ENCODE measurements around the gene CDK4.
"Not testable (repeated sequence)": the region's sequence is repeated elsewhere in the genome, so short reads cannot be mapped to it uniquely, and the experiment has no call there.

Gene CDK4

DNA sequence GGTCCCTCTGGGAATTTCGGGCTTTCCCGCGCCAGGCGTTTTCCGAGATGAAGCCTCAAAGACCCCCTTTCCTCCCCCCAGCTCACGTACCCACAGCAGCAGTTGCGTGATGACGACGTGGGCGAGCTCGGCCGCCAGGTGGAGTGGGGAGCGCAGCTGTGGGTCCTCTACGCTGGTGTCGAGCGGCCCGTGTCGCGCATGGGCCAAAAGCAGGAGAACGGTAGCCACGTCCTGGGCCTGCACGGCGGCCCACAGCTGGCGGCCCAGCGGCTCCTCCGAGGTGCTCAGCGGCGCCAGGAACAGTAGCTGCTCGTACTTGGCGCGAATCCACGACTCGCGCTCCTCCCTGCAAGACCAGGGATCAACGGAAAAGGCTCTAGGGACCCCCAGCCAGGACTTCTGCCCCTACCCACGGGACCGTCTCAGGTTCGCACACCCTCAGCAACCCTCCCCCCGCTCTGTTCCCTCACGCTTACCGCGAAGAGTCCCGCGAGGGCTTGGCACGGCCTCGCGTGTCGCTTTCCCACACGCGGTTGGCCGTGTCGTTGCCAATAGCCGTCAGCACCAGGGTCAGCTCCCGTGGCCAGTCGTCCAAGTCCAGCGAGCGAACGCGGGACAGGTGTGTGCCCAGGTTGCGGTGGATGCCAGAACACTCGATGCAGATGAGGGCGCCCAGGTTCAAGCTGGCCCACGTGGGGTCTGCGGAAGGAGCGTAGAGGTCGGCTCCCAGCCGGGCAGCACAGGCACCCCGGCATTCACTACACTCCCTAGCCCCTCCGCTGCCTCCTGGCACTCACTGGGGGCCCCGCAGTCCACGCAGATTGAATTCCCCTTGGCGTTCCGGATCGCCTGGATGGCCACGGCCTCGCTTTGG lies 25.0 kb downstream of the CDK4 start:
- in situ Hi-C loops (cut with MboI; ENCODE audit: low sequenced_read_pairs), result no loop called here

DNA sequence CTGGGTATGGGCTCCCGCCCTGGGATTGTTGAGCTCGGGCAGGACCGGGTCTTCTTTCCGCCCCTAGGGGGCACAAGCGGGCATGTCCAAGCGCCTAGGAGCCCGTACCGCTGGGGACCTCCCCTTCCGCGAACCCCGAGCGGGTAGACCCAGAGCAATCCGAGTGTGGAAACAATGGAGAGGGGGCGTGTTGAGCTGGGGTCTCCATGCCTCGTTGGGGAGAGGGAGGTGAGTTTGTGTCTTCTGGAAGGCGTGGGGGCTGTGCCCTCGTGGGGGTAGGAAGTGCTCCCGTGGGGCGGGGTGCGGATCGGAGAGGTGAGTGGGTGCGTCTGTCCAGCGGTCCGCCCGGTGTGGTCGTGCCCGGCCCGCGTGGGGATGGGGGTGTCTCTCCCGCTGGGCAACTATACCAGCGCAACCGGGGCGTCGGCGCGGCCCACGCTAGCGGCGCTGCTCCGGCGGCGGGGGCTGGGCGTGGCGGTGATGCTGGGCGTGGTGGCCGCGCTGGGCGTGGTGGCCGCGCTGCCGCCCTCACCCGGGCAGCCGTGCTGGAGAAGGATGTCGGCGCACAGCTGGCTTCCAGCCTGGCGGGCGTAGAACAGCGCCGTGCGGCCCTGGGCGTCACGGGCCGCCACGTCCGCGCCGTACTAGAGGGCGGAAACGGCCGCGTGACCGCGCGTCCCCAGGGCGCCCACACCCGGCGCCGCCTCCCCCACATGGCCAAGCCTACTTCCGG lies 25.8 kb downstream of the CDK4 start:
- in situ Hi-C loops (cut with MboI; ENCODE audit: low sequenced_read_pairs), result no loop called here

- in situ Hi-C loops (cut with MboI; ENCODE audit: low sequenced_read_pairs), result no loop called here
Measured at GRCh38 chr12:57725851-57726150, 26.3 kb downstream of the CDK4 start.

DNA sequence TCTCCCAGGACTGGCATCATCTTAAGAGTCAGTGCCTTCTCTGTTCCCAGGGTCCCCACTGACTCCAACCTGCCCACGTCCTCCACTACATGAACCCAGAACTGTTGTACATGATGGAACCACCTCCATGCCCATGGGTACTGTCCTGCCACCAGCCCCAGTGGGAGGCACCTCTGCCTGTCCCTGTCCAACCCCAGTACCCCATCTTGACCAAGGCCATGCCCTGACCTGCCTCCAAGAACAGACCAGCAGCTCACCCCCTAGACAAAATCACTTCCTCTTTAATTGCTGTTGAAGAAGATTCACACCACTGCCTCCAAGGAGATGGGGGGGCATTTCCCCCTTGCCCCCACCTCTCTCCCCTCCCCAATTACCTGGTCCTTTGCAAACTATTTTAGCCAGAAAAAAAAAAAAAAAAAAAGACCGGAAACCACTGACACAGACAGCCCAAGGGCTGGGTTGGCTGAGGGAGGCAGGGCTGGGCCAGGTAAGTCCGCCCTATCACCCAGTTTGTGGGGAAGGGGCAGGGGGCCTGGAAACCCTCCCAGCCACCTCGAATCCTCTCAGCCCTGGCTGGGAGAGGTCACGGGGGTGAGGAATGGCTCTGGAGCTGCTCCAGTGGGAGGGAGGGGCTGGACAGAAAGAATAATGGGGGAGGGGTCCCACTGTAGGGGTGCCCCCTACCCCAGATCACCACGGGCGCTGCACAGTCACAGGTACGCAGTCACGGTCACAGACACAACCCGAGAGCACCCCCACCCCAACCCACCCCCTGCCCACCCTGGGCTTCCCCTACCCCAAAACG lies 27.0 kb downstream of the CDK4 start:
- in situ Hi-C loops (cut with MboI; ENCODE audit: low sequenced_read_pairs), result no loop called here

DNA sequence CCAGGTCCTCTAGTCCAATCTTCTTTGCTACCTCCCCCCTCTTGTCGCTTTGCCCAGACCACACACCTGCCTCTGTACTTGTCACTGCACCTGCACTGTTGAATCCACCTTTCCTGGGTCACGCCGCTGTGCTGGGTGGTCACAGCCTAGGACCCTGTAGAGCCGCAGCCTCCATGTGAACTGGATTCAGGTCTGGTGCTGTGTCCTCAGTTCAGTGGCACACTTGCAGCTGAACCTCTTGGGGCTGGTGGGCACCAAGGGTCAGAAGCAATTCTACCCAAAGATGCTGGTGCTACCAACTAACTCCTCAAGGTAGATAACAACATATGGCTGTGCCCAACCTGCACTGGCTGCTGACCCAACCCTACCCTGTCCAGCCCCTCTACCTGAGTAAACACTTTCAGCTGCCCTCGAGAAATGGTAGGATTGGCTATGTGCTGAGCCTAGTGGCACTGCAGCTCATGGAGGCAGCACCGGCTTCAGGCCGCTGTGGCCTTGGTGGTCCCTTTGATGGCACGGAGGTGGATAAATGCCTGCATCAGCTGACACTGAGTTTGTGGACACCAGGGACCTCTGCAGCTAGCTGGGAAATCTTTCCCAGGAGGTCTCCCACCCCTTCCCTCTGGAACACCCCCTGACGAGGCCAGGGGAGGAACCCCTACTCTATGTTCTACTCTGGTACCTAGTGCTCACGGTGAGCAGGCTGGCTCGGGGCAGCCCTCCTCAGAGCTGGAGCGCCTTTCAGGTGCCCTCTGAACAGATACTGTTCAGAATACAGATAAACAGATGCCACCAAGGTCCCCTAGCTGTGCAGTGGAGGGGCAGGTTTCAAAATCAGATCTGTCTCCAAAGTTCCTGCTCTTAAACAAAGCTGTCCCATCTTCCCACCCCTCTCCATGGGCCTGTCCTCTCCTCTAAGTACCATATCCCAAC lies 27.8 kb downstream of the CDK4 start:
- in situ Hi-C loops (cut with MboI; ENCODE audit: low sequenced_read_pairs), result no loop called here

DNA sequence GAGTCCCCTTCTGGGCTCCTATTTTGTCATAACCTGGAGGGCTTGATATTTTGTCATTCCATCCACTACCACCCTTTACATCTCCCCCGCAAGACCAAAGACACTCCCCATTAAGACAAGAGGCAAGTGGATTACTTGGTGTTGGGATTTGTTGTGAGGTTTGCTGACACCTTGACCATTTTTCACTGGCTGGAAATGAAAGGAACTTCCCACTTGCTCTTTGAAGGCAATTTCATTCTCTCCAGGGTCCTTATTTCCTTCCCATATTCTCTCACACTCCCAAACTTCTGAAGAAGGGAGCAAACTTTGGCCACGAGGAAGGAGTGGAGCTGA lies 28.5 kb downstream of the CDK4 start:
- in situ Hi-C loops (cut with MboI; ENCODE audit: low sequenced_read_pairs), result no loop called here

DNA sequence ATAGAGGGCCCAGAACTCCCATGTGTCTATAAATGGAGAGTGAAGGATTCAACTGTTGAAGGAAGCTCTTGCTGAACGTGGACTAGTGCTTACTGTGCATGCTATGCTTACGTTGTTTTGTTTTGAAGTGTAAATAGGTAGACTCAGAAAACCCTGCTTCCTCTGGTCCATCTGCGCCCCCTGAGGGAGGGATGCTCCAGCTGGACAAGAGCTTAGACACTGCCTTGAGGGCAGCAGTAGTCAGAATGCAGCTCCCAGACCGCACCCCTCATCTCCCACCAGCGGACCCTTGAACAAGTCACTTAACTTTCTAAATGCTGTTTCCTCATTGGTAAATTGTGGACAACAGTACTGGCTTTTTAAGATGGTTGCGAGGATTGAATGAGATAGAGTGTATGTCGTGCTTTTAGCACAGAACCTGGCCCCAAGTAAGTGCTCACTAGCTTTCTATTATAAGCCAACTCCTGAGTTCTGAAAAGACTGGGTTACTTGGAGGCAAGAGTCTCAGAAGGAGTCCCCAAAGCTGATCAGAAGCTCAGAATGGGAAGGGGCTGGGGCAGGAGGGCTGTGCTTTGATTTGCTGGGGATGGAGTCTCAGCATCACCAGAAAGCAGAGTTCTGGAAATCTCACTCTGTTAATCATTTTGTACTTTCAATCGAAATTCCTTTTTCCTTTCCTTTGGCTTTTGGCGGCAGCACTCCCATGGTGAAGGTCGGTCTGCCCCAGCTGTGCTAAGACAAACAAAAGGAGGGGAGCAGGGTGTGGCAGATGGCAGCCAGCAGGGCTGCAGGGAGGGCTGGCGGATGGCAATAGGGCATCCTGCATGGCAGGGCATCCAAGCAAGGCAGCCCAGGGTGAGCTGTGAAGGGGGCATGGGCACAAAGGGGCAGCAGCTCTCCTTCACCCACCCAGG lies 29.1 kb downstream of the CDK4 start:
- in situ Hi-C loops (cut with MboI; ENCODE audit: low sequenced_read_pairs), result no loop called here

GRCh38 chr12:57721846-57722608 lies 30.1 kb downstream of the CDK4 start:
- in situ Hi-C loops (cut with MboI; ENCODE audit: low sequenced_read_pairs), result not testable (repeated sequence)

DNA sequence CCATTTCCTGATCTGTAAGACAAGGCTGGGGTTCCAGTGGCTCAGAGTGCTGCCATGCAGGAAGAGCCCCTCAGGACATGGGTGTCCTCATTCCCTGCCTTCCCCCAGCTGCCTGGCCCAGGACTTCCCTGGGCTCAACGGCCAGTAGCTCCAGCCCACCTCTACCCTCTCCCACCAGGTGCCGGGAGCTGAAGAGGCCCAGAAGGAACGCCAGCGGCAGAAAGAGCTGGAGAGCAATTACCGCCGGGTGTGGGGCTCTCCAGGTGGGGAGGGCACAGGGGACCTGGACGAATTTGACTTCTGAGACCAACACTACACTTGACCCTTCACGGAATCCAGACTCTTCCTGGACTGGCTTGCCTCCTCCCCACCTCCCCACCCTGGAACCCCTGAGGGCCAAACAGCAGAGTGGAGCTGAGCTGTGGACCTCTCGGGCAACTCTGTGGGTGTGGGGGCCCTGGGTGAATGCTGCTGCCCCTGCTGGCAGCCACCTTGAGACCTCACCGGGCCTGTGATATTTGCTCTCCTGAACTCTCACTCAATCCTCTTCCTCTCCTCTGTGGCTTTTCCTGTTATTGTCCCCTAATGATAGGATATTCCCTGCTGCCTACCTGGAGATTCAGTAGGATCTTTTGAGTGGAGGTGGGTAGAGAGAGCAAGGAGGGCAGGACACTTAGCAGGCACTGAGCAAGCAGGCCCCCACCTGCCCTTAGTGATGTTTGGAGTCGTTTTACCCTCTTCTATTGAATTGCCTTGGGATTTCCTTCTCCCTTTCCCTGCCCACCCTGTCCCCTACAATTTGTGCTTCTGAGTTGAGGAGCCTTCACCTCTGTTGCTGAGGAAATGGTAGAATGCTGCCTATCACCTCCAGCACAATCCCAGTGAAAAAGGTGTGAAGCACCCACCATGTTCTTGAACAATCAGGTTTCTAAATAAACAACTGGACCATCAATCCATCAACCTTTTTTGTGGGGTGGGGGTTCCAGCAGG lies 31.2 kb downstream of the CDK4 start:
- in situ Hi-C loops (cut with MboI; ENCODE audit: low sequenced_read_pairs), result no loop called here

GRCh38 chr12:57719777-57720605 lies 32.1 kb downstream of the CDK4 start:
- in situ Hi-C loops (cut with MboI; ENCODE audit: low sequenced_read_pairs), result no loop called here

GRCh38 chr12:57718641-57719528 lies 33.2 kb downstream of the CDK4 start:
- in situ Hi-C loops (cut with MboI; ENCODE audit: low sequenced_read_pairs), result no loop called here

- in situ Hi-C loops (cut with MboI; ENCODE audit: low sequenced_read_pairs), result no loop called here
Measured at GRCh38 chr12:57717846-57718640, 34.1 kb downstream of the CDK4 start.

- in situ Hi-C loops (cut with MboI; ENCODE audit: low sequenced_read_pairs), result no loop called here
Measured at GRCh38 chr12:57717131-57717530, 35.0 kb downstream of the CDK4 start.

DNA sequence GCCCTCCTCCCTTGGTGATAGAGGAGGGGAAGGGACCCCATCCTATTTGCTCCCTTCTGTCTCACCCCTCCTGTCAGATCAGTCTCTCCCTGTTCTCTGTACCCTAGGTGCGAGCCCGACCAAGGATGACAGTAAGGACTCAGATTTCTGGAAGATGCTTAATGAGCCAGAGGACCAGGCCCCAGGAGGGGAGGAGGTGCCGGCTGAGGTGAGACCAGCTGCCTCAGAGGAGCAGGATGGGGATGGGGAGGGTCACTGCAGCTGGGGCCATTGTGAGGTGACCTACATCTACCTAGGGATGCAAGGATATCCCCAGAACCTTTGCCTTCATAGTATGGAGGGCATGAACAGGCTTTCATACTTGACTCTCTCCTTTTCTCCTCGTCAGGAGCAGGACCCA lies 35.8 kb downstream of the CDK4 start:
- in situ Hi-C loops (cut with MboI; ENCODE audit: low sequenced_read_pairs), result no loop called here

DNA sequence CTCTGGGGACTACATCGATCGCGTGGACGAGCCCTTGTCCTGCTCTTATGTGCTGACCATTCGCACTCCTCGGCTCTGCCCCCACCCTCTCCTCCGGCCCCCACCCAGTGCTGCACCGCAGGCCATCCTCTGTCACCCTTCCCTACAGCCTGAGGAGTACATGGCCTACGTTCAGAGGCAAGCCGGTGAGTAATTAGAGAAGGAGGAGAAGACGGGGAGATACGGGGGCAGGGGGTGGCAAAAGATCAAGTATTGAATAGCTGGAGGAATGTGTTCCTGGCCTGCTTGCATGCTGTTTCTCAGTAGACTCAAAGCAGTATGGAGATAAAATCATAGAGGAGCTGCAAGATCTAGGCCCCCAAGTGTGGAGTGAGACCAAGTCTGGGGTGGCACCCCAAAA lies 36.3 kb downstream of the CDK4 start:
- in situ Hi-C loops (cut with MboI; ENCODE audit: low sequenced_read_pairs), result no loop called here
